ENCODE results near the gene THUMPD3. TPM values are rescaled to one million over a fixed set of nuclear protein-coding genes. Genes with fewer than 3 reads are reported as not detected.

Gene THUMPD3
- total and polyA plus RNA-seq, 2 of the 13 experiments (the other 11 are each of a cell fraction or from before 2014, with no cell fraction given), result 31.2 to 44.1 TPM

DNA sequence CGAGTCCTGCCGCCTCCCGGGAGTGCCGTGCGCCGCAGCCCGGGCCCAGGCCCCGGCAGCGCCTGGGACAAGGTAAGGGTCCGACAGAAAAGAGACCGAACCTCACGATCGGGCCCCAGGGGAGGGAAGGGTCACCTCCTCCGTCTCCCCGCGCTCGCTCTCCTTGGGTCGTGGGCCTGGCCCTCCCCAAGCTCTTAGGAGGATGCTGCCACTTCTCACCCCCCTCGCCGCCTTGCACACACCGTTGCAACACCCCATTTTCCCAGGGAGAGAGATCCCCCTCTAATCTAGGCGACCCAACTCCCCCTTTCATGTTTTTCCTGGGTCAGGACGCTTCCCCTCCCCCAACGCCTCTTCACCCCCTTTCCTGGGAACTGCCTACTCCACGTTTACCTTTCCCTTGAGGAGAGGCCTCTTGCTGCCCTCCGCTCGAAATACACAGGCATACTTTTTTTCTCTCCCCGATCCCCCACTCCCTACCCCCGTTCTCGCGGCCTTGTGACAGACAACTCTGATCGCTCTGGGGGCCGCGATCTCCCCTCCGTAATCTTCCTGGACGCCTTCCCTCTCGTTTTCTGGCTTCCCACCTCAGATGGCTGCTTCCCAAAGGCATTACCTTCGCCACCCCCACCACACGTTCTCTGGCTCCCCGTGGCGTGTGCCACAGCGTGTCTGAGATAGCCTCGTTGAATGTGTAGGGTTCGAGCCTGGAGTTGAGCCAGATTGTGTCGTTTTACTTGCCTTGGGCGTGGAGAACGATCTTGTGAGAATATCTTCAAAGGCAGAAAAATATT lies 35.2 kb downstream of the THUMPD3 start:
- H2AFZ ChIP-seq (ENCODE audit: low read length), result no peak overlapping the region
- no peak for ATAC-seq
- TF ChIP-seq HNRNPH1 (optimal IDR thresholded peaks at IDR 0.05; ENCODE audit: low read depth, low read length), result peak; percentile 60
- TF ChIP-seq ZNF703 (CRISPR knock-in tag; IDR thresholded peaks at IDR 0.05; ENCODE audit: borderline replicate concordance), result no peak
- peak; percentile 16; the same call in 1 of the 2 replicates for TF ChIP-seq YEATS4 (CRISPR knock-in tag; IDR thresholded peaks at IDR 0.05; ENCODE audit: borderline replicate concordance)
- peak; percentile 70 for TF ChIP-seq AGO2 (optimal IDR thresholded peaks at IDR 0.05; ENCODE audit: low read depth, low read length)
- TF ChIP-seq MXI1 (IDR thresholded peaks at IDR 0.05; ENCODE audit: borderline replicate concordance, low read depth, low read length), result peak; percentile 1; the same call in 1 of the 3 replicates
- peak; percentile 12 for TF ChIP-seq DMAP1 (CRISPR knock-in tag; IDR thresholded peaks at IDR 0.05)
- TF ChIP-seq, protein P1, sequence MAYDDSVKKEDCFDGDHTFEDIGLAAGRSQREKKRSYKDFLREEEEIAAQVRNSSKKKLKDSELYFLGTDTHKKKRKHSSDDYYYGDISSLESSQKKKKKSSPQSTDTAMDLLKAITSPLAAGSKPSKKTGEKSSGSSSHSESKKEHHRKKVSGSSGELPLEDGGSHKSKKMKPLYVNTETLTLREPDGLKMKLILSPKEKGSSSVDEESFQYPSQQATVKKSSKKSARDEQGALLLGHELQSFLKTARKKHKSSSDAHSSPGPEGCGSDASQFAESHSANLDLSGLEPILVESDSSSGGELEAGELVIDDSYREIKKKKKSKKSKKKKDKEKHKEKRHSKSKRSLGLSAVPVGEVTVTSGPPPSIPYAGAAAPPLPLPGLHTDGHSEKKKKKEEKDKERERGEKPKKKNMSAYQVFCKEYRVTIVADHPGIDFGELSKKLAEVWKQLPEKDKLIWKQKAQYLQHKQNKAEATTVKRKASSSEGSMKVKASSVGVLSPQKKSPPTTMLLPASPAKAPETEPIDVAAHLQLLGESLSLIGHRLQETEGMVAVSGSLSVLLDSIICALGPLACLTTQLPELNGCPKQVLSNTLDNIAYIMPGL (CRISPR knock-in tag; IDR thresholded peaks at IDR 0.05; ENCODE audit: borderline replicate concordance in 1 of 2, low read depth in 1 of 2), result peak; percentile 19 to 48; a peak in 2 of 4 replicates
- TF ChIP-seq, protein P2, sequence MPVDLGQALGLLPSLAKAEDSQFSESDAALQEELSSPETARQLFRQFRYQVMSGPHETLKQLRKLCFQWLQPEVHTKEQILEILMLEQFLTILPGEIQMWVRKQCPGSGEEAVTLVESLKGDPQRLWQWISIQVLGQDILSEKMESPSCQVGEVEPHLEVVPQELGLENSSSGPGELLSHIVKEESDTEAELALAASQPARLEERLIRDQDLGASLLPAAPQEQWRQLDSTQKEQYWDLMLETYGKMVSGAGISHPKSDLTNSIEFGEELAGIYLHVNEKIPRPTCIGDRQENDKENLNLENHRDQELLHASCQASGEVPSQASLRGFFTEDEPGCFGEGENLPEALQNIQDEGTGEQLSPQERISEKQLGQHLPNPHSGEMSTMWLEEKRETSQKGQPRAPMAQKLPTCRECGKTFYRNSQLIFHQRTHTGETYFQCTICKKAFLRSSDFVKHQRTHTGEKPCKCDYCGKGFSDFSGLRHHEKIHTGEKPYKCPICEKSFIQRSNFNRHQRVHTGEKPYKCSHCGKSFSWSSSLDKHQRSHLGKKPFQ (CRISPR knock-in tag; IDR thresholded peaks at IDR 0.05; ENCODE audit: insufficient replicate concordance), result peak; percentile 47
- peak; percentile 38; the same call in 1 of the 2 replicates for TF ChIP-seq EED (CRISPR knock-in tag; IDR thresholded peaks at IDR 0.05)
- peak; percentile 69; the same call in 1 of the 2 replicates for TF ChIP-seq HDAC1 (CRISPR knock-in tag; IDR thresholded peaks at IDR 0.05)
- TF ChIP-seq, protein P3, sequence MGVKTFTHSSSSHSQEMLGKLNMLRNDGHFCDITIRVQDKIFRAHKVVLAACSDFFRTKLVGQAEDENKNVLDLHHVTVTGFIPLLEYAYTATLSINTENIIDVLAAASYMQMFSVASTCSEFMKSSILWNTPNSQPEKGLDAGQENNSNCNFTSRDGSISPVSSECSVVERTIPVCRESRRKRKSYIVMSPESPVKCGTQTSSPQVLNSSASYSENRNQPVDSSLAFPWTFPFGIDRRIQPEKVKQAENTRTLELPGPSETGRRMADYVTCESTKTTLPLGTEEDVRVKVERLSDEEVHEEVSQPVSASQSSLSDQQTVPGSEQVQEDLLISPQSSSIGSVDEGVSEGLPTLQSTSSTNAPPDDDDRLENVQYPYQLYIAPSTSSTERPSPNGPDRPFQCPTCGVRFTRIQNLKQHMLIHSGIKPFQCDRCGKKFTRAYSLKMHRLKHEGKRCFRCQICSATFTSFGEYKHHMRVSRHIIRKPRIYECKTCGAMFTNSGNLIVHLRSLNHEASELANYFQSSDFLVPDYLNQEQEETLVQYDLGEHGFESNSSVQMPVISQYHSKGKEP (CRISPR knock-in tag; IDR thresholded peaks at IDR 0.05), result no peak
- 0 out of 2 replicates have a peak, but pooled peaks have one; percentile 56 for TF ChIP-seq ZNF747 (CRISPR knock-in tag; IDR thresholded peaks at IDR 0.05; ENCODE audit: borderline replicate concordance)
- peak; percentile 25; the same call in 1 of the 2 replicates for TF ChIP-seq REPIN1 (CRISPR knock-in tag; IDR thresholded peaks at IDR 0.05; ENCODE audit: borderline replicate concordance, low read depth)
- TF ChIP-seq, protein P4, sequence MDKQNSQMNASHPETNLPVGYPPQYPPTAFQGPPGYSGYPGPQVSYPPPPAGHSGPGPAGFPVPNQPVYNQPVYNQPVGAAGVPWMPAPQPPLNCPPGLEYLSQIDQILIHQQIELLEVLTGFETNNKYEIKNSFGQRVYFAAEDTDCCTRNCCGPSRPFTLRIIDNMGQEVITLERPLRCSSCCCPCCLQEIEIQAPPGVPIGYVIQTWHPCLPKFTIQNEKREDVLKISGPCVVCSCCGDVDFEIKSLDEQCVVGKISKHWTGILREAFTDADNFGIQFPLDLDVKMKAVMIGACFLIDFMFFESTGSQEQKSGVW (CRISPR knock-in tag; IDR thresholded peaks at IDR 0.05; ENCODE audit: borderline replicate concordance), result no peak
- peak; percentile 62; the same call in 1 of the 2 replicates for TF ChIP-seq ZNF501 (CRISPR knock-in tag; IDR thresholded peaks at IDR 0.05)
- peak; percentile 43; the same call in 1 of the 2 replicates for TF ChIP-seq HIVEP1 (CRISPR knock-in tag; IDR thresholded peaks at IDR 0.05)

More for the DNA sequence above, 35.2 kb downstream of the THUMPD3 start:
- peak; percentile 40 for DNase-seq (ENCODE audit: low spot score)
- H3K4me1 ChIP-seq (ENCODE audit: insufficient read depth, low read length), result peaks cover 60% of the 10 kb centered on the region
- peaks cover 2 to 23% of the 10 kb centered on the region in 2 experiments; a peak in 4 of 5 replicates for H3K36me3 ChIP-seq (replicated peaks in 1 of 2; ENCODE audit: control insufficient read depth in 1 of 2, insufficient read depth in 2 of 2, low read length in 2 of 2)
- WGBS (ENCODE audit: low lambda C conversion rate), result under 1% methylated on average over 33 of the region's 47 CpGs
- peaks cover 87% of the 10 kb centered on the region for H3K79me2 ChIP-seq (ENCODE audit: insufficient read depth, low read length)
- H4K20me1 ChIP-seq (ENCODE audit: insufficient read depth, low read length), result peaks cover 73% of the 10 kb centered on the region
- POLR2A ChIA-PET, result interaction anchor here (1.0 to 5.8 kb wide), 8 partner anchors 10 to 417 kb away, joined by 3 to 112 read pairs (median 14); partner anchors contain the start of gene THUMPD3
- H3K27me3 ChIP-seq (ENCODE audit: control insufficient read depth in 1 of 2, insufficient read depth in 2 of 2, low read length in 2 of 2), result no peaks in the 10 kb centered on the region; a peak in 1 of 5 replicates
- BruUV-seq (replicated peaks), result no TSS peak
- CTCF ChIA-PET (ENCODE audit: low intra/inter-chr PET ratio, low total read pairs), result no interaction called here
- no peaks in the 10 kb centered on the region for H3K9me3 ChIP-seq (ENCODE audit: low read length)
- H3K4me3 ChIP-seq (replicated peaks in 1 of 3; ENCODE audit: insufficient read depth in 1 of 3, low read depth in 2 of 3, low read length in 3 of 3), result peak overlapping the region; percentile 95 to 100 (median 96)
- H3K9ac ChIP-seq (ENCODE audit: insufficient read depth, low read depth, low read length), result peak overlapping the region; percentile 100
- no peak for FAIRE-seq
- peak overlapping the region; percentile 95 for H3K4me2 ChIP-seq (ENCODE audit: low read depth, low read length)
- intact Hi-C loops (cut with micrococcal nuclease; ENCODE audit: unreplicated experiment) (loop anchor here (1.0 kb wide), 2 partner anchors 24 to 35 kb away; partner anchors contain the start of gene THUMPD3), in situ Hi-C loops (cut with HindIII; ENCODE audit: extremely low pct_ligation_motif_present, low pct_unique_long_range_greater_than_20kb) (no loop called here)
- peak overlapping the region; percentile 99 for H3K27ac ChIP-seq (ENCODE audit: extremely low read length, insufficient read depth, low read length)

Measured in HepG2 (cell line).